ENCODE measurements around the gene ADSL.

ADSL gene

DNA sequence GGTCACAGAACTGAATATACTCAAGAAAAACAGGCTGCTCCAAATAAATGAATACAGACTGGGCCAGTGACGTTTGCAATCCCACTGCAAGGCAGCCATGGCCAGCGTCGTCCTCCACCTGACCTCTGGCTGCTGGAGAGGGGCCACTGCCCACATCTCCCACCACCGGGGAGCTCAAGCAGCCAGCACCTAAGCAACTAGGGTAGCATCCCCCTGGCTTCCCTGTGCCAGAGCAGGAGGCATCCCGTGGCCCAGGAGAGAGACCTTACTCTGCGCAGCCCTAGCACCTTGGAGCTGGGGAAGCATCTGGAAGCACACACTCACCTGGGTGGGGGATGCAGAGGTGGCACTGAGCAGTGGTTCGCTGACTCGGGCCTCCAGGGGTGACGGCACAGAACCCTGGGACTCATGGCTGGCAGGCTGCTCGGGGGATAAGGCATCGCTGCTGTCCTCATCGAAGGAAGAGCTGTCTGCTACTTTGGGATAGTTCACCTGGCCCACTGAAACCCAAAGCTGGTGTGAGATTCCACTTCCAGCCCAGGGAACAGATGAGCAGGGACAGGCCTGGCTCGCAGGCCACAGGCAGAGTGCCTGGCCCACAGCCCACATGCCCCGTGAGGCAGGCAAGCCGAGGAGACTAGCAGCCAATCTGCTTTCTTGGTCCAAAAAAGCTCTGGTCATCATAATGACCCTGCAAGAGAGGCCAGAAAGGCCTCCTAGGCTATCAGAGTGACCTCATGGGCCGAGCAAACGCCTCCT lies 77.8 kb downstream of the ADSL start:
- H3K27ac ChIP-seq (ENCODE audit: poor library complexity, severe bottlenecking), result no peak overlapping the region
- H3K27me3 ChIP-seq (ENCODE audit: insufficient read depth, poor library complexity, severe bottlenecking), result no peaks in the 10 kb centered on the region
- no peak overlapping the region for H3K4me3 ChIP-seq (ENCODE audit: severe bottlenecking)
- H3K9me3 ChIP-seq (ENCODE audit: severe bottlenecking), result no peaks in the 10 kb centered on the region
- H3K4me1 ChIP-seq (ENCODE audit: insufficient read depth, poor library complexity, severe bottlenecking), result no peaks in the 10 kb centered on the region
- peaks cover 77% of the 10 kb centered on the region for H3K36me3 ChIP-seq (ENCODE audit: low read depth)
- TF ChIP-seq CTCF (IDR thresholded peaks at IDR 0.05; ENCODE audit: poor library complexity, severe bottlenecking), result no peak
- no peak for DNase-seq (ENCODE audit: low spot score)
- no peak for ATAC-seq (ENCODE audit: low read depth)

- Histone ChIP-seq H3K27ac (ENCODE audit: poor library complexity, severe bottlenecking) (no peak overlapping the region), H3K9me3 (ENCODE audit: severe bottlenecking) (no peaks in the 10 kb centered on the region), H3K4me3 (ENCODE audit: severe bottlenecking) (no peak overlapping the region), H3K4me1 (ENCODE audit: insufficient read depth, poor library complexity, severe bottlenecking) (no peaks in the 10 kb centered on the region), H3K36me3 (ENCODE audit: low read depth) (peaks cover 80% of the 10 kb centered on the region), H3K27me3 (ENCODE audit: insufficient read depth, poor library complexity, severe bottlenecking) (no peaks in the 10 kb centered on the region)
- no peak for DNase-seq (ENCODE audit: low spot score)
- no peak for TF ChIP-seq CTCF (IDR thresholded peaks at IDR 0.05; ENCODE audit: poor library complexity, severe bottlenecking)
- no peak; the same call in 2 of the 3 replicates for ATAC-seq (ENCODE audit: low read depth)
These were observed 78.8 kb downstream of the ADSL start for GRCh38 chr22:40425082-40425481.

DNA sequence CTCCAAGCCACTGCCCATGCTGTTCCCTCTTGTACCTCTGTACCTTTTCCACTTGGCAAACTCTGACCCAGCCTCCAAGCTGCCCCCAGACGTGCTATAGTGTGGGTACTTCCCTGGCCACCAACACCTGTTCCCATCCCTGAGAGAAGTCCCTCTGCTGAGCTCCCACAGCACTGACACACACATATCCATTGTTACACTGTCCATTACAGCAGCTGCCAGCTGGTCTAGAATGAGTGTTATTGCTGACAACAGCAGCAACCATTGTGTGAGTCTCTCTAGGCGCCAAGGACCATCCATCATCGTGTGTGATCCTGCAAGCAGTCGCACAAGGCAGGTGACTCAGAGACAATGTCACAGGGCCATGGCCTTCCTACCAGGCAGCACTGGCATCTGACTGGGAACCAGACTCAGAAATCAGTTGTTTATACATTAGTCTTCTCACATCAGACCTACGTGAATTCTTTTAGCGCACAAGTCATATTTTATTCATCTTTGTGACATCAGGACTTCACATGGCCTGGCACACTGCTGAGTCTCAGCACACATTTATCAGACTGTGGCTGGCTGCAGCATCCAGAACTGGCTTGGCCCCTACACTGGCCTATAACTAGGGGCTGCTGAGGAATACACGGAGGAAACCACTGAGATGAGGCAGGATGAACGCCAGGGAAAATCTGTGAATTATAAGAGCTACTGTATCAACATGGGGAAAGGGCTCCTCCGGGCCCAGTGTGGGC lies 80.5 kb downstream of the ADSL start:
- H3K4me1 ChIP-seq (ENCODE audit: insufficient read depth, poor library complexity, severe bottlenecking), result no peaks in the 10 kb centered on the region
- H3K4me3 ChIP-seq (ENCODE audit: severe bottlenecking), result no peak overlapping the region
- ATAC-seq (ENCODE audit: low read depth), result no peak
- DNase-seq (ENCODE audit: low spot score), result no peak
- H3K27ac ChIP-seq (ENCODE audit: poor library complexity, severe bottlenecking), result no peak overlapping the region
- H3K9me3 ChIP-seq (ENCODE audit: severe bottlenecking), result no peaks in the 10 kb centered on the region
- no peaks in the 10 kb centered on the region for H3K27me3 ChIP-seq (ENCODE audit: insufficient read depth, poor library complexity, severe bottlenecking)
- no peak for TF ChIP-seq CTCF (IDR thresholded peaks at IDR 0.05; ENCODE audit: poor library complexity, severe bottlenecking)
- H3K36me3 ChIP-seq (ENCODE audit: low read depth), result peaks cover 76% of the 10 kb centered on the region

- no peak for ATAC-seq (ENCODE audit: low read depth)
- Histone ChIP-seq H3K36me3 (ENCODE audit: low read depth) (peaks cover 79% of the 10 kb centered on the region), H3K4me3 (ENCODE audit: severe bottlenecking) (no peak overlapping the region), H3K9me3 (ENCODE audit: severe bottlenecking) (no peaks in the 10 kb centered on the region), H3K27ac (ENCODE audit: poor library complexity, severe bottlenecking) (no peak overlapping the region), H3K27me3 (ENCODE audit: insufficient read depth, poor library complexity, severe bottlenecking) (no peaks in the 10 kb centered on the region), H3K4me1 (ENCODE audit: insufficient read depth, poor library complexity, severe bottlenecking) (no peaks in the 10 kb centered on the region)
- no peak for TF ChIP-seq CTCF (IDR thresholded peaks at IDR 0.05; ENCODE audit: poor library complexity, severe bottlenecking)
- DNase-seq (ENCODE audit: low spot score), result no peak
These were observed 82.5 kb downstream of the ADSL start for GRCh38 chr22:40428796-40429195.

DNA sequence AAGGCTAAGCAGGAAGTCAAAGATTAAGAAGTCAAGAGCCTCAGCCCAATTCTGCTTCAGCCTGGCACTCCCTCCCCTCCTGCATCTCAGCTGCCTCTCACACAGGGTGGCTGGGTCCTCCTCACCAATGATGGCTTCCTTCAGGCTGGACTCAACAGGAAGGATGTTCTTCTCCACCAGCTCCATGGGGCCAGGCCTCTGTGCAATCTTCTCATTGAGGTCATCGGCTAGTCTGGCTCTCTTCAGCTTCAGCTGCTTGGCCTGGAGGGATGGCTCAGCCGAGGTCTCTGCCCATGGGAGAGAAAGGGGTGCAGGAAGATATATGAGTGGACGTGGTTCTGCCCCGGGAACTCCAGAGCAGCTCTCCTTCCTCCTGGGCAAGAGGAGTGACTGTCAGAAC lies 83.2 kb downstream of the ADSL start:
- Histone ChIP-seq H3K27ac (ENCODE audit: poor library complexity, severe bottlenecking) (no peak overlapping the region), H3K9me3 (ENCODE audit: severe bottlenecking) (no peaks in the 10 kb centered on the region), H3K36me3 (ENCODE audit: low read depth) (peaks cover 79% of the 10 kb centered on the region), H3K4me1 (ENCODE audit: insufficient read depth, poor library complexity, severe bottlenecking) (no peaks in the 10 kb centered on the region), H3K27me3 (ENCODE audit: insufficient read depth, poor library complexity, severe bottlenecking) (no peaks in the 10 kb centered on the region), H3K4me3 (ENCODE audit: severe bottlenecking) (no peak overlapping the region)
- DNase-seq (ENCODE audit: low spot score), result no peak
- no peak for TF ChIP-seq CTCF (IDR thresholded peaks at IDR 0.05; ENCODE audit: poor library complexity, severe bottlenecking)
- ATAC-seq (ENCODE audit: low read depth), result no peak
